SH-SY5Y (cell line): Measurements from ENCODE around the gene CRTAC1.

ENCODE experiments used
- GATA2 ChIP-seq: IDR thresholded peaks from 2 replicates; pipeline ENCODE4 v1.6.1; 2011; ENCODE audit warnings: mild to moderate bottlenecking, low read depth, low read length
- GATA3 ChIP-seq: IDR thresholded peaks from 2 replicates; pipeline ENCODE4 v1.6.1; 2011; ENCODE audit warnings: low read depth, mild to moderate bottlenecking, low read length, moderate library complexity

DNA sequence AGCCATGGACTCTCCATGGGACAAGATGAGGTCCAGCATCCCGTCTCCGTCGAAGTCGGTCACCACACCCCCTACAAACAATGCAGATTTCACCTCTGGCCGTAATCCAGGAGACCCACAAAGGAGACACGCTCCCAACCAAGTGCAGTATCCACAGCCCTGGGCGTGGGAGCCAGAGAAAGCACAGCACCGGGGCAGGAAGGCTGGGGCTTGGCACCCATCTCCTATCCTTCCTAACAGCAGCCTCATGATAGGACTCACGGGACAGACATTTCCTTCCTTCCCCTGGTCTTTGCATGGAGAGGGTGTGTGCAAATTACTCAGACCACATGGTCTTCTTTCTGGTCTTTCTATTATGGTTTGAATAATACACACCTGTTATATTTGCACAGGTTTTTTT lies 134.5 kb downstream of the CRTAC1 start:
- TF ChIP-seq GATA2 (no peak), GATA3 (no peak)
